HL-60 (cell line): Measurements from ENCODE around the gene ACVR1.

ENCODE experiments used
- DNase-seq, 2 experiments: peaks; one replicate each; pipeline ENCODE4 v3.0.0-alpha.2; 2010 to 2020; ENCODE audit warnings: low read depth in 1 of 2, low spot score in 1 of 2
- H3K27ac ChIP-seq: fragments of 250-450 bp; sonication (Bioruptor Pico); replicated peaks from 2 replicates; pipeline ENCODE4 v1.5.1; 2020; ENCODE audit warnings: mild to moderate bottlenecking, moderate library complexity
- H3K27me3 ChIP-seq: fragments of 250-450 bp; sonication (Bioruptor Pico); 2 replicates; pipeline ENCODE4 v1.5.1; 2021; ENCODE audit warnings: mild to moderate bottlenecking, moderate library complexity; ENCODE audit not compliant: insufficient read depth, poor library complexity, severe bottlenecking
- H3K4me3 ChIP-seq: replicated peaks from 2 replicates; pipeline ENCODE4 v1.5.1; 2011; ENCODE audit warnings: mild to moderate bottlenecking, control low read depth, low read length; ENCODE audit not compliant: insufficient read depth
- GABPA ChIP-seq: IDR thresholded peaks from 2 replicates; pipeline ENCODE4 v1.6.1; 2012; ENCODE audit warnings: low read depth
- POLR2AphosphoS5 ChIP-seq: IDR thresholded peaks from 2 replicates; pipeline ENCODE4 v1.6.1; 2012; ENCODE audit warnings: low read depth
- REST ChIP-seq: IDR thresholded peaks from 2 replicates; pipeline ENCODE4 v1.6.1; 2012; ENCODE audit warnings: low read depth; ENCODE audit not compliant: insufficient replicate concordance
- SPI1 ChIP-seq: IDR thresholded peaks from 2 replicates; pipeline ENCODE4 v1.6.1; 2012; ENCODE audit warnings: low read depth, mild to moderate bottlenecking, borderline replicate concordance
- TF ChIP-seq, protein P1 (sequence below): IDR thresholded peaks from one replicate; pipeline ENCODE4 v1.5.1; 2011; ENCODE audit warnings: low read length, control low read depth, inconsistent platforms; ENCODE audit not compliant: insufficient read depth

Gene ACVR1

DNA sequence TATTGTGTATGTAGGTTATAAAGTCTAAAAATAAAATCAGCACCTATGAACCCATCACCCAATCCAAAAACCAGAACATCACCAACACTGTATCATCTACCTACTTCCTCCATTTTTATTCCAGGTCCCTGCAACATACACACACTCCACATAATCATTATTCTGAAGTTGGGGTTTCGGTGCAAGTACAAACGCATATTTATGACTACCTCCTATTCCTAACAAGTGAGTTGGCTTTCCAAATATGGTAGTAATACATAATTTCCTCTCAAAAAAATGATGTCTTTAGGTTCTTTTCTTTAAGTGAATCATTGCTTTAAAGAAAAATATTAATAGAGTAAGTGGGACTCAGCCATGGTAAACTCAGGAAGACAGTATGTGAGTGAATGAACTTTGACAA is 3.3 kb downstream of the ACVR1 start:
- no peak for DNase-seq
- Histone ChIP-seq H3K27me3 (peaks cover 20% of the 10 kb centered on the region), H3K27ac (no peak overlapping the region), H3K4me3 (no peak overlapping the region)
- TF ChIP-seq SPI1 (no peak), GABPA (no peak), REST (no peak), POLR2AphosphoS5 (no peak)
- TF ChIP-seq, protein P1, sequence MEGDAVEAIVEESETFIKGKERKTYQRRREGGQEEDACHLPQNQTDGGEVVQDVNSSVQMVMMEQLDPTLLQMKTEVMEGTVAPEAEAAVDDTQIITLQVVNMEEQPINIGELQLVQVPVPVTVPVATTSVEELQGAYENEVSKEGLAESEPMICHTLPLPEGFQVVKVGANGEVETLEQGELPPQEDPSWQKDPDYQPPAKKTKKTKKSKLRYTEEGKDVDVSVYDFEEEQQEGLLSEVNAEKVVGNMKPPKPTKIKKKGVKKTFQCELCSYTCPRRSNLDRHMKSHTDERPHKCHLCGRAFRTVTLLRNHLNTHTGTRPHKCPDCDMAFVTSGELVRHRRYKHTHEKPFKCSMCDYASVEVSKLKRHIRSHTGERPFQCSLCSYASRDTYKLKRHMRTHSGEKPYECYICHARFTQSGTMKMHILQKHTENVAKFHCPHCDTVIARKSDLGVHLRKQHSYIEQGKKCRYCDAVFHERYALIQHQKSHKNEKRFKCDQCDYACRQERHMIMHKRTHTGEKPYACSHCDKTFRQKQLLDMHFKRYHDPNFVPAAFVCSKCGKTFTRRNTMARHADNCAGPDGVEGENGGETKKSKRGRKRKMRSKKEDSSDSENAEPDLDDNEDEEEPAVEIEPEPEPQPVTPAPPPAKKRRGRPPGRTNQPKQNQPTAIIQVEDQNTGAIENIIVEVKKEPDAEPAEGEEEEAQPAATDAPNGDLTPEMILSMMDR, result no peak

DNA sequence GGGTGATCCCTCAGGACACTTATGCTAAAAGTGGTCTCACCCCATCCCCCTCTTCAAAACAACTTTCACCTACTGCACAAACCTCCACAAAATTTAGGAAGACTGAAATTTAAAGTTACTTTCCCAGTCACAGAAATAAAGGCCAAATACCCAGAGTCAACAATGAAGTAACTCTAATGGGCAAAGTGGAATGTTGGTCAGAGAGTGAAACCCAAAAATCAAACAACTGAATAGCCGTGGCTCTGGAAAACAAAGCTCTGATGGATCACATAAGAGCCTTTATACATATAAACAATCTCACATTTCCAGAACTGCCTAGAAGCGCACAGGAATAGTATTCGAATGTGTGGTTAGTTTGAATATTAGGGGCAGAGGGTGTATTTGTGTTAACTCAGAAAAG is 4.7 kb downstream of the ACVR1 start:
- H3K27me3 ChIP-seq, result peaks cover 13% of the 10 kb centered on the region
- H3K27ac ChIP-seq, result no peak overlapping the region
- no peak overlapping the region for H3K4me3 ChIP-seq
- no peak for TF ChIP-seq POLR2AphosphoS5
- TF ChIP-seq, protein P1, result no peak
- no peak for DNase-seq

DNA sequence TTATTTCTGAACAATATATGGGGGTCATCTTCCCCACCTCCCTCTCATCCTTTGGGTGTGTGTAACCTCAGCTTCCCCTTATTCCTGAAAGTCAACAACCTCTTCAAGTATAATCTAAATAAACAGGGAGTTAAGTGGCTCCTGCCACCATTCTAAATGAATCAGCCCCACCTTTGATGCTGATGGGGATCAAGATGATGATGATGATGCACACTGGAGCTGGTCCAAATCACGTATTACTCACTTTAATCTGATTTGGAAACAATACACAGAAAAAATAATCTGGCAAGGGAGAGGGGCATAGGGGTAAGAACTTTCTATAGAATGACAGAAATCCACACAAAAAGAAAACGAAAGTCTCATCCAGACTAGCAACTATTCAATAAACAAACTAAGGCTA is 7.1 kb downstream of the ACVR1 start:
- Histone ChIP-seq H3K27ac (no peak overlapping the region), H3K27me3 (peaks cover 6% of the 10 kb centered on the region), H3K4me3 (no peak overlapping the region)
- TF ChIP-seq SPI1 (no peak), POLR2AphosphoS5 (no peak), GABPA (no peak), REST (no peak)
- TF ChIP-seq, protein P1, result no peak
- DNase-seq, result no peak

DNA sequence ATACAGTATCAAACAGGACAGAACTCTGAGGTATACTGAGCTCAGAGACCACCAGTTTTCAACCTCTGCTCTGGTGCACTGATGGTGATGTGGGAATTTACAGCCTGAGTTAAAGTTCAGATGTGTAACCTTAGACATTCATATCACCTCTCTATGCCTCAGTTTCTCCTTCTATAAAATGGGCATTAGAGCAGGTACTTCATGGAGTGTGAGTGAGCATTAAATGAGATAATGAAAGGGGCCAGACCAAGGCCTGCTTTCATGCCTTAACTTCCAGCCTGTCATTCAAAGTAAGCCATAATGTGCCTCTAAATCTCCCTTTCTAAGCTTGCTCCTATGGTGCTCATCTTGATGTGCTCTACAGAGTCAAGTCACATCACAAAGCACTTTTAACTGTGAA is 8.4 kb downstream of the ACVR1 start:
- no peak overlapping the region for H3K4me3 ChIP-seq
- no peak for DNase-seq
- peaks cover 3% of the 10 kb centered on the region for H3K27me3 ChIP-seq
- TF ChIP-seq GABPA, result no peak
- TF ChIP-seq POLR2AphosphoS5, result no peak
- TF ChIP-seq REST, result no peak
- TF ChIP-seq, protein P1, result no peak
- no peak overlapping the region for H3K27ac ChIP-seq
